EH (cell line): Measurements from ENCODE around the gene NPPB.

Experiments
- DNase-seq: peaks from one replicate; pipeline ENCODE4 v3.0.0-alpha.2; 2015; ENCODE audit warnings: low read depth

NPPB gene

GRCh38 chr1:11880911-11881748, 22.4 kb upstream of the NPPB start:
- DNase-seq: peak; percentile 5

GRCh38 chr1:11880181-11880575, 21.4 kb upstream of the NPPB start:
- no peak for DNase-seq

- DNase-seq: no peak
Observed at GRCh38 chr1:11879311-11880180, 20.8 kb upstream of the NPPB start.

GRCh38 chr1:11878891-11879190, 20.1 kb upstream of the NPPB start:
- DNase-seq: no peak

- DNase-seq: no peak
Observed at GRCh38 chr1:11878081-11878890, 19.5 kb upstream of the NPPB start.

GRCh38 chr1:11877074-11877473, 18.3 kb upstream of the NPPB start:
- no peak for DNase-seq

GRCh38 chr1:11875094-11875493, 16.3 kb upstream of the NPPB start:
- DNase-seq: no peak

GRCh38 chr1:11874624-11875023, 15.9 kb upstream of the NPPB start:
- no peak for DNase-seq

GRCh38 chr1:11874258-11874562, 15.5 kb upstream of the NPPB start:
- DNase-seq: no peak

- DNase-seq: no peak
Observed at GRCh38 chr1:11873395-11874257, 14.9 kb upstream of the NPPB start.

GRCh38 chr1:11872545-11872944, 13.8 kb upstream of the NPPB start:
- DNase-seq: no peak

- no peak for DNase-seq
Observed at GRCh38 chr1:11869650-11870207, 11.0 kb upstream of the NPPB start.

GRCh38 chr1:11869104-11869503, 10.4 kb upstream of the NPPB start:
- no peak for DNase-seq

GRCh38 chr1:11868331-11868980, 9.7 kb upstream of the NPPB start:
- DNase-seq: no peak

GRCh38 chr1:11862890-11863289, 4.1 kb upstream of the NPPB start:
- peak; percentile 36 for DNase-seq

GRCh38 chr1:11860587-11860986, 1.8 kb upstream of the NPPB start:
- DNase-seq: no peak

GRCh38 chr1:11860083-11860482, 1.3 kb upstream of the NPPB start:
- no peak for DNase-seq

- DNase-seq: peak; percentile 68
Observed at GRCh38 chr1:11858968-11859871, 475 bp upstream of the NPPB start.

- DNase-seq: no peak
Observed at GRCh38 chr1:11858158-11858557, 587 bp downstream of the NPPB start.
